NOMO-1 treated with DMSO at 0.1 percent for 48 hours (cell line): ENCODE data around the gene EVA1B.

Experiments
- DNase-seq: peaks from one replicate; lab custom pipeline; 2025; ENCODE audit not compliant: unreplicated experiment; lab: John Stamatoyannopoulos, UW

Gene EVA1B

GRCh38 chr1:36320767-36321118 lies 2.7 kb downstream of the EVA1B start:
- DNase-seq, result no peak

GRCh38 chr1:36320291-36320761 lies 3.1 kb downstream of the EVA1B start:
- peak; percentile 5 for DNase-seq

- DNase-seq, result no peak
Measured at GRCh38 chr1:36309397-36309796, 14.0 kb downstream of the EVA1B start.

GRCh38 chr1:36307601-36308330 lies 15.7 kb downstream of the EVA1B start:
- DNase-seq, result no peak

GRCh38 chr1:36306902-36307456 lies 16.5 kb downstream of the EVA1B start:
- DNase-seq, result peak; percentile 89

- DNase-seq, result no peak
Measured at GRCh38 chr1:36306210-36306901, 17.1 kb downstream of the EVA1B start, which contains the start of gene SH3D21. Gene SH3D21, plus strand, starts transcription at chr1:36306368. Its CDS starts 53 bp downstream, at chr1:36306421.

- no peak for DNase-seq
Measured at GRCh38 chr1:36305915-36306209, 17.6 kb downstream of the EVA1B start.

- DNase-seq, result no peak
Measured at GRCh38 chr1:36304970-36305914, 18.2 kb downstream of the EVA1B start.

GRCh38 chr1:36304521-36304920 lies 18.9 kb downstream of the EVA1B start:
- DNase-seq, result peak; percentile 22

- no peak for DNase-seq
Measured at GRCh38 chr1:36303650-36304360, 19.6 kb downstream of the EVA1B start.

- no peak for DNase-seq
Measured at GRCh38 chr1:36303244-36303643, 20.2 kb downstream of the EVA1B start.

- DNase-seq, result no peak
Measured at GRCh38 chr1:36301220-36301619, 22.2 kb downstream of the EVA1B start.

- no peak for DNase-seq
Measured at GRCh38 chr1:36300526-36300925, 22.9 kb downstream of the EVA1B start.

- no peak for DNase-seq
Measured at GRCh38 chr1:36298640-36299039, 24.8 kb downstream of the EVA1B start.

GRCh38 chr1:36297062-36297461 lies 26.4 kb downstream of the EVA1B start:
- no peak for DNase-seq

- no peak for DNase-seq
Measured at GRCh38 chr1:36295390-36295789, 28.1 kb downstream of the EVA1B start.

GRCh38 chr1:36287595-36287994 lies 35.9 kb downstream of the EVA1B start:
- DNase-seq, result no peak

GRCh38 chr1:36286802-36287201 lies 36.6 kb downstream of the EVA1B start:
- no peak for DNase-seq

- peak; percentile 75 for DNase-seq
Measured at GRCh38 chr1:36285443-36286101, 37.9 kb downstream of the EVA1B start.

GRCh38 chr1:36284517-36284916 lies 38.9 kb downstream of the EVA1B start:
- DNase-seq, result no peak
